HEK293T (cell line): ENCODE data around the gene EPHB2.

ENCODE experiments used
- ARNT ChIP-seq: fragments of 450-650 bp; IDR thresholded peaks from 2 replicates; pipeline ENCODE4 v1.6.1; 2017; ENCODE audit warnings: mild to moderate bottlenecking
- ELF4 ChIP-seq: fragments of 450-650 bp; IDR thresholded peaks from 2 replicates; pipeline ENCODE4 v1.6.1; 2017; ENCODE audit warnings: antibody characterized with exemption
- FOXM1 ChIP-seq: fragments of 450-650 bp; IDR thresholded peaks from 2 replicates; pipeline ENCODE4 v1.6.1; 2017; ENCODE audit warnings: mild to moderate bottlenecking, borderline replicate concordance
- HDGF ChIP-seq: fragments of 450-650 bp; IDR thresholded peaks from 2 replicates; pipeline ENCODE4 v1.6.1; 2017; ENCODE audit warnings: antibody characterized with exemption, borderline replicate concordance
- L3MBTL2 ChIP-seq: fragments of 450-650 bp; conservative IDR thresholded peaks from 2 replicates; pipeline ENCODE4 v1.6.1; 2016; ENCODE audit warnings: mild to moderate bottlenecking
- SP1 ChIP-seq: fragments of 450-650 bp; IDR thresholded peaks from 2 replicates; pipeline ENCODE4 v1.6.1; 2017
- SUZ12 ChIP-seq: fragments of 450-650 bp; IDR thresholded peaks from 2 replicates; pipeline ENCODE4 v1.6.1; 2016; ENCODE audit warnings: mild to moderate bottlenecking
- TARDBP ChIP-seq: fragments of 450-650 bp; IDR thresholded peaks from 2 replicates; pipeline ENCODE4 v1.6.1; 2016
- TF ChIP-seq, protein P1 (sequence below): fragments of 450-650 bp; IDR thresholded peaks from 2 replicates; pipeline ENCODE4 v1.6.1; 2016

DNA sequence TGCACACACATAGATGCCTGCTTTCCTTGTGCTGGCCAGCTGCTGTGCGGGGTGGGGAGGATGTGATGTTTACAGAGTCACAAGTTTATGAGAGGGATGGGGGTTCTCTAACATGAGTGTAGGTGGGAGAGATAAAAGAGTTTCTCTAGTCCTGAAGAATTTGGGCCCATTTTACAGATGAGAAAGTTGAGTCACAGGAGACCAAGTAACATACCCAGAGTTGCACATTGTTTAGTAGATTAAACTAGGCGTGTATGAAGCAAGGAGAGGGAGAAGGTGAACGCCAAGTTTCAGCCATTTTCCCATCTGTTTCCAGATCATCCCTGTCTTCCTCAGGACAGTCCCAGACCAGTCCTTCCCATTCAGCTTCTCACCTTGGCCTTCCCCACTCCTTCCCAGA lies 126.7 kb downstream of the EPHB2 start:
- TF ChIP-seq HDGF, result no peak
- no peak for TF ChIP-seq SP1
- TF ChIP-seq, protein P1, sequence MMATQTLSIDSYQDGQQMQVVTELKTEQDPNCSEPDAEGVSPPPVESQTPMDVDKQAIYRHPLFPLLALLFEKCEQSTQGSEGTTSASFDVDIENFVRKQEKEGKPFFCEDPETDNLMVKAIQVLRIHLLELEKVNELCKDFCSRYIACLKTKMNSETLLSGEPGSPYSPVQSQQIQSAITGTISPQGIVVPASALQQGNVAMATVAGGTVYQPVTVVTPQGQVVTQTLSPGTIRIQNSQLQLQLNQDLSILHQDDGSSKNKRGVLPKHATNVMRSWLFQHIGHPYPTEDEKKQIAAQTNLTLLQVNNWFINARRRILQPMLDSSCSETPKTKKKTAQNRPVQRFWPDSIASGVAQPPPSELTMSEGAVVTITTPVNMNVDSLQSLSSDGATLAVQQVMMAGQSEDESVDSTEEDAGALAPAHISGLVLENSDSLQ, result no peak
- no peak for TF ChIP-seq ELF4
- no peak for TF ChIP-seq SUZ12
- TF ChIP-seq ARNT, result no peak
- TF ChIP-seq FOXM1, result no peak
- TF ChIP-seq L3MBTL2, result no peak
- TF ChIP-seq TARDBP, result no peak
